Measurements from ENCODE around the gene FOXA2. TPM values are rescaled to one million over a fixed set of nuclear protein-coding genes. Genes with fewer than 3 reads are reported as not detected.
"Not testable (repeated sequence)": the region's sequence is repeated elsewhere in the genome, so short reads cannot be mapped to it uniquely, and the experiment has no call there.

FOXA2 gene
- polyA plus RNA-seq, 1 donor from 2014 or later: not detected

- no peaks in the 10 kb centered on the region for H3F3A ChIP-seq (ENCODE audit: insufficient read depth, low read length, poor library complexity, severe bottlenecking)
- H3K4me2 ChIP-seq (ENCODE audit: low read length): no peak overlapping the region
- no peak overlapping the region for H3K9ac ChIP-seq (ENCODE audit: low read length)
- H4K20me1 ChIP-seq (ENCODE audit: insufficient read depth): no peaks in the 10 kb centered on the region
- no peak overlapping the region for H2AFZ ChIP-seq (ENCODE audit: low read depth, low read length)
- no peaks in the 10 kb centered on the region for H3K79me2 ChIP-seq (replicated peaks; ENCODE audit: insufficient read depth, low read length)
- H3K36me3 ChIP-seq (ENCODE audit: insufficient read depth, low read length): no peaks in the 10 kb centered on the region
- peaks cover 75% of the 10 kb centered on the region for H3K27me3 ChIP-seq (ENCODE audit: insufficient read depth, low read depth, low read length)
- H3K27ac ChIP-seq (ENCODE audit: low read length): no peak overlapping the region
- H3K9me2 ChIP-seq (ENCODE audit: insufficient read depth, low read length): no peaks in the 10 kb centered on the region
- no peak for TF ChIP-seq REST (IDR thresholded peaks at IDR 0.05; ENCODE audit: borderline replicate concordance)
- TF ChIP-seq TAF1 (IDR thresholded peaks at IDR 0.05; ENCODE audit: low read depth): no peak
- TF ChIP-seq SMC3 (conservative IDR thresholded peaks at IDR 0.05; ENCODE audit: poor library complexity): no peak
- no peak for TF ChIP-seq POLR2AphosphoS5 (IDR thresholded peaks at IDR 0.05)
- TF ChIP-seq CTCF (IDR thresholded peaks at IDR 0.05; ENCODE audit: poor library complexity, severe bottlenecking): no peak
- TF ChIP-seq MXI1 (conservative IDR thresholded peaks at IDR 0.05; ENCODE audit: poor library complexity, severe bottlenecking): no peak
- no peak for TF ChIP-seq EZH2 (IDR thresholded peaks at IDR 0.05; ENCODE audit: borderline replicate concordance, insufficient read depth, low read length, poor library complexity, severe bottlenecking)
- no peaks in the 10 kb centered on the region for H3K9me3 ChIP-seq (ENCODE audit: low read length)
- no peak overlapping the region for H3K4me3 ChIP-seq (ENCODE audit: low read length)
Observed at GRCh38 chr20:22555791-22556564, 28.4 kb downstream of the FOXA2 start.

- Histone ChIP-seq H3K9me2 (ENCODE audit: insufficient read depth, low read length) (no peaks in the 10 kb centered on the region), H3K79me2 (replicated peaks; ENCODE audit: insufficient read depth, low read length) (no peaks in the 10 kb centered on the region), H3K27ac (ENCODE audit: low read length) (no peak overlapping the region), H3K4me2 (ENCODE audit: low read length) (no peak overlapping the region), H2AFZ (ENCODE audit: low read depth, low read length) (no peak overlapping the region), H3K27me3 (ENCODE audit: insufficient read depth, low read depth, low read length) (peaks cover 59% of the 10 kb centered on the region), H3K36me3 (ENCODE audit: insufficient read depth, low read length) (no peaks in the 10 kb centered on the region), H3K9me3 (ENCODE audit: low read length) (no peaks in the 10 kb centered on the region), H3K4me3 (ENCODE audit: low read length) (no peak overlapping the region), H3K9ac (ENCODE audit: low read length) (no peak overlapping the region), H3F3A (ENCODE audit: insufficient read depth, low read length, poor library complexity, severe bottlenecking) (no peaks in the 10 kb centered on the region), H4K20me1 (ENCODE audit: insufficient read depth) (no peaks in the 10 kb centered on the region)
- TF ChIP-seq POLR2AphosphoS5 (IDR thresholded peaks at IDR 0.05) (no peak), EZH2 (IDR thresholded peaks at IDR 0.05; ENCODE audit: borderline replicate concordance, insufficient read depth, low read length, poor library complexity, severe bottlenecking) (no peak), EP300 (conservative IDR thresholded peaks at IDR 0.05; ENCODE audit: poor library complexity, severe bottlenecking) (no peak), MXI1 (conservative IDR thresholded peaks at IDR 0.05; ENCODE audit: poor library complexity, severe bottlenecking) (no peak), CTCF (IDR thresholded peaks at IDR 0.05; ENCODE audit: poor library complexity, severe bottlenecking) (no peak), REST (IDR thresholded peaks at IDR 0.05; ENCODE audit: borderline replicate concordance) (no peak), RAD21 (conservative IDR thresholded peaks at IDR 0.05) (no peak), SMC3 (conservative IDR thresholded peaks at IDR 0.05; ENCODE audit: poor library complexity) (no peak), TAF1 (IDR thresholded peaks at IDR 0.05; ENCODE audit: low read depth) (no peak)
Observed at GRCh38 chr20:22554391-22554790, 30.0 kb downstream of the FOXA2 start.

GRCh38 chr20:22550514-22550913 lies 33.9 kb downstream of the FOXA2 start:
- not testable (repeated sequence) for H3K27ac ChIP-seq (ENCODE audit: low read length); H3K36me3 ChIP-seq (ENCODE audit: insufficient read depth, low read length); H3K4me3 ChIP-seq (ENCODE audit: low read length); H3K9me2 ChIP-seq (ENCODE audit: insufficient read depth, low read length); H3K79me2 ChIP-seq (replicated peaks; ENCODE audit: insufficient read depth, low read length); H3F3A ChIP-seq (ENCODE audit: insufficient read depth, low read length, poor library complexity, severe bottlenecking); H3K4me2 ChIP-seq (ENCODE audit: low read length); H3K9ac ChIP-seq (ENCODE audit: low read length); H4K20me1 ChIP-seq (ENCODE audit: insufficient read depth); H2AFZ ChIP-seq (ENCODE audit: low read depth, low read length); H3K9me3 ChIP-seq (ENCODE audit: low read length)
- H3K27me3 ChIP-seq (ENCODE audit: insufficient read depth, low read depth, low read length): peaks cover 21% of the 10 kb centered on the region
